Neural cell (in vitro differentiated cells): ENCODE data around the gene LIMK1. TPM values are rescaled to one million over a fixed set of nuclear protein-coding genes. Genes with fewer than 3 reads are reported as not detected.
"Not testable (repeated sequence)": the region's sequence is repeated elsewhere in the genome, so short reads cannot be mapped to it uniquely, and the experiment has no call there.

ENCODE experiments used
- H2AFZ ChIP-seq: fragments of 200-600, 300-800 bp; sonication (generic), shearing (Covaris generic); 2 replicates; pipeline ENCODE4 v1.6.0; 2014; ENCODE audit warnings: low read depth, mild to moderate bottlenecking, antibody characterized with exemption, low read length, moderate library complexity
- H3F3A ChIP-seq: fragments of 200-600 bp; shearing (Covaris generic); 2 replicates; pipeline ENCODE4 v1.6.1; 2016; ENCODE audit warnings: mild to moderate bottlenecking, moderate library complexity, mixed read lengths, antibody characterized with exemption, low read length; ENCODE audit not compliant: insufficient read depth, poor library complexity, severe bottlenecking
- H3K27ac ChIP-seq: fragments of 200-600, 300-800 bp; sonication (generic), shearing (Covaris generic); 2 replicates; pipeline ENCODE4 v1.5.1; 2014; ENCODE audit warnings: mild to moderate bottlenecking, low read length, moderate library complexity
- H3K27me3 ChIP-seq: fragments of 300-800, 200-600 bp; sonication (generic), shearing (Covaris generic); 2 replicates; pipeline ENCODE4 v1.6.0; 2014; ENCODE audit warnings: mild to moderate bottlenecking, low read depth, low read length, moderate library complexity; ENCODE audit not compliant: insufficient read depth
- H3K36me3 ChIP-seq: fragments of 300-800, 200-600 bp; sonication (generic), shearing (Covaris generic); 2 replicates; pipeline ENCODE4 v1.5.1; 2014; ENCODE audit warnings: mild to moderate bottlenecking, antibody characterized with exemption, low read length, moderate library complexity; ENCODE audit not compliant: insufficient read depth
- H3K4me2 ChIP-seq: fragments of 300-800, 200-600 bp; sonication (generic), shearing (Covaris generic); 2 replicates; pipeline ENCODE4 v1.6.0; 2014; ENCODE audit warnings: mild to moderate bottlenecking, low read length
- H3K4me3 ChIP-seq: fragments of 300-800, 200-600 bp; sonication (generic), shearing (Covaris generic); 2 replicates; pipeline ENCODE4 v1.5.1; 2014; ENCODE audit warnings: mild to moderate bottlenecking, low read length, moderate library complexity
- H3K79me2 ChIP-seq: fragments of 200-600 bp; shearing (Covaris generic); replicated peaks from 2 replicates; pipeline ENCODE4 v1.6.0; 2014; ENCODE audit warnings: mild to moderate bottlenecking, low read length, moderate library complexity; ENCODE audit not compliant: insufficient read depth
- H3K9ac ChIP-seq: fragments of 300-800, 200-600 bp; sonication (generic), shearing (Covaris generic); 2 replicates; pipeline ENCODE4 v1.6.1; 2016; ENCODE audit warnings: mild to moderate bottlenecking, low read length, mixed read lengths
- H3K9me2 ChIP-seq: fragments of 200-600 bp; shearing (Covaris generic); 2 replicates; pipeline ENCODE4 v1.6.1; 2016; ENCODE audit warnings: mild to moderate bottlenecking, low read length, mixed read lengths; ENCODE audit not compliant: insufficient read depth
- H3K9me3 ChIP-seq: fragments of 200-600, 300-800 bp; sonication (generic), shearing (Covaris generic); 2 replicates; pipeline ENCODE4 v1.6.1; 2016; ENCODE audit warnings: mild to moderate bottlenecking, mixed run types, low read length, moderate library complexity, mixed read lengths
- H4K20me1 ChIP-seq: fragments of 200-600 bp; shearing (Covaris generic); 2 replicates; pipeline ENCODE4 v1.6.1; 2016; ENCODE audit warnings: mild to moderate bottlenecking, mixed run types; ENCODE audit not compliant: insufficient read depth
- EP300 ChIP-seq: fragments of 450-650 bp; conservative IDR thresholded peaks from 2 replicates; pipeline ENCODE4 v1.6.1; 2014; ENCODE audit warnings: antibody characterized with exemption, mild to moderate bottlenecking, moderate library complexity; ENCODE audit not compliant: poor library complexity, severe bottlenecking
- POLR2AphosphoS5 ChIP-seq: IDR thresholded peaks from 2 replicates; pipeline ENCODE4 v1.6.1; 2012
- polyA plus RNA-seq: library from polyadenylated mRNA; depleted of rRNA; stranded (reverse); fragments of >200 nt; gene quantifications from 2 replicates; pipeline ENCODE4 v1.2.3, GENCODE V29; 2014

The LIMK1 gene
- polyA plus RNA-seq, 1 donor from 2014 or later: 21.1 TPM

DNA sequence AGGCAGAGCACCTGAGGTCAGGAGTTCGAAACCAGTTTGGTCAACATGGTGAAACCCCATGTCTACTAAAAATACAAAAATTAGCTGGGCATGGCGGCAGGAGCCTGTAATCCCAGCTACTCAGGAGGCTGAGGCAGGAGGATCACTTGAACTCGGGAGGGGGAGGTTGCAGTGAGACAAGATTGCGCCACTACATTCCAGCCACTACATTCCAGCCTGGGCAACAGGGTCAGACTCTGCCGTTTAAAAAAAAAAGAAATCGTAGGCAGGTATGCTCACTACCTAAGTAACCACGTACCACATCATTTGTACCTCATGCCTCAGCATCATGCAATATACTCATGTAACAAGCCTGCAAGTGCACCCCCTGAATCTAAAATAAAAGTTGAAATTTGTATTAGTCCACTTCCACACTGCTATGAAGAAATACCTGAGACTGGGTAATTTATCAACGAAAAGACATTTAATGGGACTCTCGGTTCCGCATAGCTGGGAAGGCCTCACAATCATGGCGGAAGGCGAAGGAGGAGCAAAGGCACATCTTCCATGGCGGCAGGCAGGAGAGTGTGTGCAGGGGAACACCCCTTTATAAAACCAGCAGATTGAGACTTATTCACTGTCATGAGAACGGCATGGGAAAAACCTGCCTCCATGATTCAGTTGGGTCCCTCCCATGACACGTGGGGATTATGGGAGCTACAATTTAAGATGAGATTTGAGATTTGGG lies 82.4 kb downstream of the LIMK1 start:
- Histone ChIP-seq H2AFZ (no peak overlapping the region), H3K9ac (no peak overlapping the region), H3K4me2 (no peak overlapping the region), H3K36me3 (no peaks in the 10 kb centered on the region), H4K20me1 (no peaks in the 10 kb centered on the region), H3K27ac (no peak overlapping the region), H3K9me3 (no peaks in the 10 kb centered on the region), H3K9me2 (no peaks in the 10 kb centered on the region), H3K27me3 (no peaks in the 10 kb centered on the region), H3K4me3 (no peak overlapping the region), H3K79me2 (no peaks in the 10 kb centered on the region), H3F3A (no peaks in the 10 kb centered on the region)
- TF ChIP-seq POLR2AphosphoS5 (no peak), EP300 (no peak)

DNA sequence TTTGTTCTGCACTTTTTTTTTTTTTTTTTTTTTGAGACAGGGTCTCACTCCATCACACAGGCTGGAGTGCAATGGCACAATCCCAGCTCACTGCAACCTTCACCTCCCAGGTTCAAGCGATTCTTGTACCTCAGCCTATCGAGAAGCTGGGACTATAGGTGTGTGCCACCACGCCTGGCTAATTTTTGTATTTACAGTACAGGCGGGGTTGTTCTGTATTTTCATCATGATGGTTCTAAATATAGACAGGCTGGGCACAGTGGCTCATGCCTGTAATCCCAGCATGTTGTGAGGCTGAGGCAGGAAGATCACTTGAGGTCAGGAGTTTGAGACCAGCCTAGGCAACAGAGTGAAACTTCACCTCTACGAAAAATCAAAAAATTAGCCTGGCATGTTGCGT lies 83.7 kb downstream of the LIMK1 start:
- not testable (repeated sequence) for H3K27ac ChIP-seq, H3K27me3 ChIP-seq, H3K4me2 ChIP-seq, H3K9ac ChIP-seq, H3K36me3 ChIP-seq, H3K9me2 ChIP-seq, H3K9me3 ChIP-seq, H2AFZ ChIP-seq, H3K4me3 ChIP-seq, H3K79me2 ChIP-seq, H4K20me1 ChIP-seq, H3F3A ChIP-seq

Other genes starting within 250 kb of the LIMK1 start
- 1.8 and 2.4 TPM in 2 replicates for gene METTL27, start 241.3 kb upstream of the LIMK1 start, polyA plus RNA-seq
- gene TMEM270, start 222.6 kb upstream of the LIMK1 start, polyA plus RNA-seq: not detected in 2 replicates
- 0.16 TPM in 1 of 2 replicates, not detected in the other for gene ELN, start 55.6 kb upstream of the LIMK1 start, polyA plus RNA-seq
- gene EIF4H, start 90.6 kb downstream of the LIMK1 start, polyA plus RNA-seq: 170 and 180 TPM in 2 replicates
- 2.6 and 3.7 TPM in 2 replicates for gene LAT2, start 126.2 kb downstream of the LIMK1 start, polyA plus RNA-seq
- gene RFC2, start 170.6 kb downstream of the LIMK1 start, polyA plus RNA-seq: 20.9 and 35.3 TPM in 2 replicates
- gene CLIP2, start 205.6 kb downstream of the LIMK1 start, polyA plus RNA-seq: 25.7 and 38.9 TPM in 2 replicates